SW 1271 (cell line): Measurements from ENCODE around the gene PLXDC2.
"Not testable (repeated sequence)": the region's sequence is repeated elsewhere in the genome, so short reads cannot be mapped to it uniquely, and the experiment has no call there.

ENCODE experiments used
- DNase-seq, 2 experiments: peaks; one replicate each; lab custom pipeline; 2025; lab: John Stamatoyannopoulos, UW

PLXDC2 gene

GRCh38 chr10:19979628-19980027 is 163.4 kb downstream of the PLXDC2 start:
- no peak for DNase-seq

- DNase-seq = no peak
Observed at GRCh38 chr10:19983880-19984565, 167.8 kb downstream of the PLXDC2 start.

- DNase-seq = no peak
Observed at GRCh38 chr10:19985745-19986144, 169.5 kb downstream of the PLXDC2 start.

- no peak for DNase-seq
Observed at GRCh38 chr10:19986591-19986990, 170.4 kb downstream of the PLXDC2 start.

DNA sequence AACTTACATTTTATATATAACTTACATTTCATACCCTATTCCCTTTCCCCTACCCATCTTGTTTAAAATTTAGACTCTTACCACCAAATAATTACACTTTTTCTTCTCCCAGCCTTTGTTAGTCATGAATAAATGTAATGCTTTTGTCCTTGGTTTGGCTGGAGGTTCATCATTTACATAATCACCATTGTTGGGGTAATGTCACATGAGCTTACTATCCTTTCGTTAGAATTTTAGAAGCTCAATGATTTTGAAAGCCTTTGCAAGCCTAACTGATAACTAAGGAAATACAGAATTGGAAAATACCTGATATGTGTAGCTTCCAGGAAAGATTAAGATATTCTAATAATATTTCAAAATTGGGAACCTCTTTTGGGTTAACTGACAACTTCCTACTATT is 171.7 kb downstream of the PLXDC2 start:
- DNase-seq = no peak

DNA sequence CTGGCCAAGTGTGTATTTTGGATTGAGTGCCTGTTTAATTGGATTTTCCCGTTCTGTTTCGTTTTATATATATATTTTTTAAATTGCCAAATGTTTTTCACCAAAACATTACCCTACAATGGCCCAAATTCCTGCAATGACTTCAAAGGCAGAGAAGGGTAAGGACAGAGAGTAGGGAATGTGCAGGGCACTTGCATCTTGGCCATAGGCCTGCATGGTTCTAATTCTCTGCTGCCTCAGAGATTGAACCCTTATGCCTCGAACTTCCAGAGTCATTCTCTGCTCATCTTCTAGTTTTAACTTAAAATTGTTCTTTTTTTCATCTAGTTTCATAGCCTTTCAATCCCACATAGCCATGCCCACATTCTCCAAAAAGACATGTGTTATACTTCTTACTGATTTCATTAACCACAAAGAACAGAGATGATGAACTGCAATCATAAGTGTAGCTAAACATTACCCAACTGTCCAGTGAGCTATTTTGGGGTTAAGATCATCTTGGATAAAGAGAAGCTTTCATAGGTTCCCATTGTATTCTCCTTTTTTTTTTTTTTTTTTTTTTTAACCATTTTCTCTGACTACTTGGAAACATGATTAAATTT is 177.6 kb downstream of the PLXDC2 start:
- DNase-seq = no peak

GRCh38 chr10:19998482-19998881 is 182.2 kb downstream of the PLXDC2 start:
- no peak for DNase-seq

GRCh38 chr10:19999431-19999830 is 183.2 kb downstream of the PLXDC2 start:
- no peak for DNase-seq

DNA sequence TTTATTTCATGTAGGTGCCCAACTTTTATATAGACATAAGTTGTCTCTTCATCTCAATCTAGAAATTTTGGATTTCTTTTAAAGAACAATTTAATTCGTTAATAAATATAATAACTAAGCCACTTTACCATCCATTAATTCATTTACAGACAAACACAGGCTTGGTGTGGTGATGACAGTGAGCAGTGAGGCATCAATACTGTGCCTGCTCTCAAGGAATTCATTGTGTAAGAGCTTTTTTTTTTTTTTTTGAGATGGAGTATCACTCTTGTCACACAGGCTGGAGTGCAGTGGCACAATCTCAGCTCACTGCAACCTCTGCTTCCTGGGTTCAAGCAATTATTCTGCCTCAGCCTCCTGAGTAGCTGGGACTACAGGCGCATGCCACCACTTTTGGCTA is 185.8 kb downstream of the PLXDC2 start:
- DNase-seq = not testable (repeated sequence)

GRCh38 chr10:20002657-20003056 is 186.4 kb downstream of the PLXDC2 start:
- DNase-seq = no peak

GRCh38 chr10:20004087-20004523 is 187.9 kb downstream of the PLXDC2 start:
- DNase-seq = no peak

GRCh38 chr10:20005638-20006037 is 189.4 kb downstream of the PLXDC2 start:
- no peak for DNase-seq

DNA sequence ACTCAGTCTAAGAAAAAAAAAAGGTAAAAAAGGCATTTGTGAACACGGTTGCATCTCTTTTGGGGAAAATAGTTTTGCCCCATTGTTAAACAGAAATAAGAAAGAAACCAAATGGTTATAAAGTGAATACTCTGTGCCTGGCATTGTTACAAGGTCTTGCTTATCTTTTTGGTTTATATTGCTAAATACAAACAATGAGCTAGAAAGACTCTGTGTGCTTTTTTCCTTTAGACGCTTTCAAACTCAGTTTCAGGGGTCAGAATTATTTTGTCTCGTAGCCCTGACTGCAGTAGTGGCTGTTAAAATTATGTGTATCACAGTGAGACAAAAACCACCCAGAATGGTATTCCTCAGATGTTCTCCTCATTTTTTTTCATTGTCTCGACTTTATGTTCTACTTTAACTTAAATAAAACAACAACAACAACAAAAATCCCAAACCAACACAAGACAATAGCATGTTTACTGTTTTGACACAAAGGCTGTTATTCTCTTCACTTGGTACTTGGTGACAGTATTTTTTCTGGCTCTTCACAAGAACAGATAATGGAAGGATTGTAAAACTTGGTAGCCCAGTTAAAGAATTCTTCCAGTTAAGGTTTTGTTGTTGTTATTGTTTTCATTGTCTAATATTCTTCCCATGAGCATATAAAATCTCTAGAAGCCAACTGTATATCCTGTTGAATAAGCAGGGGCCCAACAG is 190.1 kb downstream of the PLXDC2 start:
- DNase-seq = no peak

DNA sequence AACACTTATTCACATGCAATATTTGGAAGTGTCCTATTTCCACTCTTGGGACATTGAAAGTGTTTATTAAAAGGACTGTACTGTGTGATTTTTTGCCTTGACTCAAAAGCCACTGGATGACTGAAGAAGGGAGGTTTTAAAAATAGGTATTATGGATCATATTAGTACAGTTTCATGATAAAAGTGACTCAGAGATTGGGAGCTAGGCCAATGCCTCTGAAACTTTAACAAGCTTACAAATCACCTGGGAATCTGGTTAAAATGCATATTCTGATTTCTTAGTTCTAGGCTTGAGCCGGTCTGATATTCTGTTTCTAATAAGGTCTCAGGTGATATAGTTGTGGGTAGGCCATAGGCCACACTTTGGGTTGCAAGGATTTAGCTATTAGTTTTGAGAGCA is 191.2 kb downstream of the PLXDC2 start:
- no peak for DNase-seq

- no peak for DNase-seq
Observed at GRCh38 chr10:20013991-20014750, 197.9 kb downstream of the PLXDC2 start.

GRCh38 chr10:20017961-20018360 is 201.7 kb downstream of the PLXDC2 start:
- no peak for DNase-seq

- DNase-seq = no peak
Observed at GRCh38 chr10:20020677-20021076, 204.4 kb downstream of the PLXDC2 start.

- no peak for DNase-seq
Observed at GRCh38 chr10:20029523-20029922, 213.3 kb downstream of the PLXDC2 start.

DNA sequence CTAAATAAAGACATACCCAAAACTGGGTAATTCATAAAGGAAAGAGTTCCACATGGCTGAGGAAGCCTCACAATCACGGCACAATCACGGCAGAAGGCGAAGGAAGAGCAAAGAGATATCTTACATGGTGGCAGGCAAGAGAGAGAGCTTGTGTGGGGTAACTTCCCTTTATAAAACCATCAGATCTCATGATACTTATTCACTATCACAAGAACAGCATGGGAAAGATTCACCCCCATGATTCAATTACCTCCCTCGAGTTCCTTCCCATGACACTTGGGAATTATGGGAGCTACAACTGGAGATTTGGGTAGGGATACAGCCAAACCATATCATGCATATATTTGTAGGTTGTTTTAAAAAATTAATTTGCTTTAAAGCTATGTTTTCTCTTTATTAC is 217.2 kb downstream of the PLXDC2 start:
- no peak for DNase-seq

DNA sequence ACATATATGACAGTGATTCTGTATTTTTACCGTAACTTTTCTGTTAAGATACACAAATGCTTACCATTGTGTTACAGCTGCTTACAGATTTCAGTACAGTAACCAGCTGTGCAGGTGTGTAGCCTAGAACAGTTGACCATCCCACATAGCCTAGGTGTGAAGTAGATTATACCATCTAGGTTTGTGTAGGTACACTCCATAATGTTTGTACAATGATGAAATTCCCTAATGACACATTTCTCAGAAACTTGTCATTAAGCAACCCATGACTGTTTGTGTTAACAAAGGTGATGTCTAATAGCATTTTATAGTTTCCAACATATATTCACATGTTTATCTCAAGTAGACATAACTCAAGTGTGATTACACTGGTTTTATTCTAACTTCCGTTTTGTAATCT is 218.5 kb downstream of the PLXDC2 start:
- no peak for DNase-seq

- no peak for DNase-seq
Observed at GRCh38 chr10:20040012-20040411, 223.8 kb downstream of the PLXDC2 start.

- no peak for DNase-seq
Observed at GRCh38 chr10:20041931-20042330, 225.7 kb downstream of the PLXDC2 start.

GRCh38 chr10:20045100-20045499 is 228.9 kb downstream of the PLXDC2 start:
- not testable (repeated sequence) for DNase-seq
